Adrenal gland (tissue), 12 donors: Measurements from ENCODE around the gene AGAP1. TPM values are rescaled to one million over a fixed set of nuclear protein-coding genes. Genes with fewer than 3 reads are reported as not detected.

Experiments used
- DNase-seq, 7 donors: peaks; one replicate each; pipeline ENCODE4 v3.0.0-alpha.2; 2019 to 2020
- H3K27ac ChIP-seq, 5 donors: fragments of 200-600 bp; sonication (generic) in 4 of 5; 1 replicate in 3 of 5; 2 replicates in 2 of 5; pipeline versions ENCODE4 v1.5.1 to v1.8.0; 2016 to 2020; ENCODE audit warnings: mild to moderate bottlenecking in 1 of 5
- H3K27me3 ChIP-seq: fragments of 200-600 bp; 2 replicates; pipeline ENCODE4 v1.8.0; 2021
- H3K36me3 ChIP-seq, 2 donors: fragments of 200-600 bp; replicated peaks in 1 of 2; 1 replicate in 1 of 2; 2 replicates in 1 of 2; pipeline versions ENCODE4 v1.5.1 to v1.8.0; 2018 to 2022
- H3K4me1 ChIP-seq, 2 donors: fragments of 200-600 bp; replicated peaks in 1 of 2; 1 replicate in 1 of 2; 2 replicates in 1 of 2; pipeline versions ENCODE4 v1.5.1 to v1.8.0; 2018 to 2021
- H3K4me3 ChIP-seq, 4 donors: fragments of 200-600 bp; sonication (generic) in 3 of 4; one replicate each; pipeline ENCODE4 v1.5.1; 2016 to 2018
- H3K9me3 ChIP-seq, 3 donors: fragments of 200-600 bp; sonication (generic) in 1 of 3; replicated peaks in 1 of 3; 1 replicate in 2 of 3; 2 replicates in 1 of 3; pipeline versions ENCODE4 v1.5.1 to v1.8.0; 2016 to 2021
- CTCF ChIP-seq, 6 experiments: fragments of 450-650 bp in 4 of 6; fragments of 200-600 bp in 2 of 6; sonication (generic) in 1 of 6; IDR thresholded peaks; 1 replicate in 5 of 6; 2 replicates in 1 of 6; pipeline versions ENCODE4 v1.5.1 to v1.8.0; 2016 to 2021; ENCODE audit warnings: antibody characterized with exemption in 6 of 6, mild to moderate bottlenecking in 2 of 6, moderate library complexity in 1 of 6
- POLR2A ChIP-seq, 2 donors: fragments of 450-650 bp; IDR thresholded peaks; one replicate each; pipeline ENCODE4 v1.6.1; 2017; ENCODE audit warnings: antibody characterized with exemption in 2 of 2, mild to moderate bottlenecking in 2 of 2, moderate library complexity in 1 of 2
- WGBS, 4 donors: extraction: QIAGEN DNeasy Blood & Tissue Kit in 2 of 4; methylation state at CpG; one replicate each; pipeline versions ENCODE4 v1.1.5 to v1.1.7; 2013 to 2017; 5-methylcytosine and 5-hydroxymethylcytosine counted together
- intact Hi-C, 2 donors: fragments of 100-400 bp; cut with DNase I; formaldehyde crosslinking; loops; one replicate each; pipeline versions ENCODE4 v1.14.1 to v1.15.0; 2022 to 2023
- polyA plus RNA-seq, 3 donors: library from polyadenylated mRNA; stranded (reverse); fragments of 200-250 nt in 2 of 3; fragments of 350-450 nt in 1 of 3; fragmentation: Illumina TruSeq in 1 of 3; extraction: RNeasy Lipid Tissue Mini Kit (QIAGEN cat#74804) in 1 of 3; gene quantifications; one replicate each; pipeline ENCODE4 v1.2.3, GENCODE V29; 2013 to 2014
- total RNA-seq, 9 donors: library from RNA; depleted of rRNA in 4 of 9; stranded (reverse); fragments of >200 nt in 4 of 9; fragments of 120-200 nt in 1 of 9; fragmentation: NEBNext Ultra II Directional in 1 of 9; extraction: Animal tissue kit (Norgen Biotek cat#: 25700) in 1 of 9; gene quantifications; one replicate each; pipeline versions ENCODE4 v1.1.0 to v1.2.4, GENCODE V29; 2013 to 2023
- donor health status: healthy with polysubstance abuse.
- donor health status: Bipolar disorder and iron deficiency.
- donor health status: DM: yes; HTN: yes; CAD: no.
- donor health status: DM: no; HTN: no; CAD: no.
- donor health status: DM: no; HTN: no; CAD: no.
- donor health status: DM: yes; HTN: yes; CAD: no.

AGAP1 gene
- total and polyA plus RNA-seq, 12 donors: 5.3 to 29.6 (median 17.7) TPM

GRCh38 chr2:235910067-235910466 is 416.2 kb downstream of the AGAP1 start:
- Histone ChIP-seq H3K36me3 (peaks cover 0 to 4% of the 10 kb centered on the region in 2 donors), H3K27ac (no peak overlapping the region), H3K9me3 (no peaks in the 10 kb centered on the region), H3K4me1 (no peaks in the 10 kb centered on the region), H3K27me3 (no peaks in the 10 kb centered on the region), H3K4me3 (no peak overlapping the region)
- intact Hi-C loops: no loop called here
- WGBS, 4 donors: 83 to 100% (median 92%) methylated on average over 3 of the region's 3 CpGs
- no peak for DNase-seq
- no peak for TF ChIP-seq CTCF (IDR thresholded peaks at IDR 0.05)
- TF ChIP-seq POLR2A (IDR thresholded peaks at IDR 0.05): no peak

GRCh38 chr2:235911125-235911524 is 417.3 kb downstream of the AGAP1 start:
- Histone ChIP-seq H3K36me3 (peaks cover 0 to 4% of the 10 kb centered on the region in 2 donors), H3K27ac (no peak overlapping the region), H3K27me3 (no peaks in the 10 kb centered on the region), H3K4me1 (no peaks in the 10 kb centered on the region), H3K4me3 (no peak overlapping the region), H3K9me3 (no peaks in the 10 kb centered on the region)
- WGBS, 4 donors: 90 to 96% (median 93%) methylated on average over 6 of the region's 6 CpGs
- intact Hi-C loops: no loop called here
- TF ChIP-seq POLR2A (IDR thresholded peaks at IDR 0.05) (no peak), CTCF (IDR thresholded peaks at IDR 0.05) (no peak)
- DNase-seq: no peak

DNA sequence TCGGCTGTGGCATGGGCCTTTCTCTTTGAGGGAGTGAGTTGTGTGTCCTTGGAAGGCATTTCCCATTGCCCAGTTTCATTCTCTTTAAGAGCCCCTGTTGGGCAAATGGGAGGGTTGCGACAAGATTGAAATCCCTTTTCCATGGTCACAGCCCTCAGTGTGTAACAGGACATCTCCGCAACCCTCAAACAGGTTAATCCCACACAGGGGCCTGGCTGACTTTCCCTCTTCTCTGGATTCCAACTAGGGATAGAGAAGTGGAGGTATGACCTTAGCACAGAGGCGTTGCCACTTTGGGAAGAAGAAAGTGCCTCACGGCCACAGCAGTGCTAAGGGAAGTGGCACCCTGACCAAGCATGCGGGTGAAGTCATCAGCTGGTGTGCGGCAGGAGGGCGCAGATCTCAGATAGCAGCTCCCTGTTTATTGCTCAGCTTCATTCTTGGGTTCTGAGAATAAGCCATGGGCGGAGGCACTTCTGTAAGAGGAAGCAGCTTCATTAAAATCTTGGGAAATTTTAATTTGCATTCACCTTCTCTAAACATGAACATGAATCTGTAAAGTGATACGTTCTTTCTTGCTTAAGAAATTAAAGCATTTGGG is 417.9 kb downstream of the AGAP1 start:
- intact Hi-C loops: no loop called here
- Histone ChIP-seq H3K27ac (no peak overlapping the region), H3K9me3 (no peaks in the 10 kb centered on the region), H3K4me1 (no peaks in the 10 kb centered on the region), H3K4me3 (no peak overlapping the region), H3K36me3 (peaks cover 0 to 4% of the 10 kb centered on the region in 2 donors), H3K27me3 (no peaks in the 10 kb centered on the region)
- TF ChIP-seq POLR2A (IDR thresholded peaks at IDR 0.05) (no peak), CTCF (IDR thresholded peaks at IDR 0.05) (no peak)
- WGBS, 4 donors: 72 to 86% (median 80%) methylated on average over 10 of the region's 10 CpGs
- DNase-seq: no peak

- 96 to 99% (median 96%) methylated on average over 8 to 9 of the region's 9 CpGs for WGBS, 4 donors
- intact Hi-C loops: no loop called here
- no peak for TF ChIP-seq CTCF (IDR thresholded peaks at IDR 0.05)
- no peak for TF ChIP-seq POLR2A (IDR thresholded peaks at IDR 0.05)
These were observed 420.9 kb downstream of the AGAP1 start for GRCh38 chr2:235914756-235915155.

More at GRCh38 chr2:235914756-235915155, 420.9 kb downstream of the AGAP1 start:
- Histone ChIP-seq H3K36me3 (peaks cover 0 to 4% of the 10 kb centered on the region in 2 donors), H3K4me3 (no peak overlapping the region), H3K9me3 (no peaks in the 10 kb centered on the region), H3K27me3 (no peaks in the 10 kb centered on the region), H3K27ac (no peak overlapping the region), H3K4me1 (no peaks in the 10 kb centered on the region)
- no peak for DNase-seq
